ENCODE results near the gene TBX3.
"Not testable (repeated sequence)": the region's sequence is repeated elsewhere in the genome, so short reads cannot be mapped to it uniquely, and the experiment has no call there.

The TBX3 gene

GRCh38 chr12:114713466-114714215 is 29.7 kb upstream of the TBX3 start:
- no peak overlapping the region for H3K4me3 ChIP-seq (replicated peaks; ENCODE audit: low read depth, low read length)
- DNase-seq (ENCODE audit: low read depth), result no peak
- TF ChIP-seq CTCF (IDR thresholded peaks at IDR 0.05; ENCODE audit: low read length, missing control alignments), result no peak

- no peak overlapping the region for H3K4me3 ChIP-seq (replicated peaks; ENCODE audit: low read depth, low read length)
Measured at GRCh38 chr12:114711689-114712152, 27.7 kb upstream of the TBX3 start.

DNA sequence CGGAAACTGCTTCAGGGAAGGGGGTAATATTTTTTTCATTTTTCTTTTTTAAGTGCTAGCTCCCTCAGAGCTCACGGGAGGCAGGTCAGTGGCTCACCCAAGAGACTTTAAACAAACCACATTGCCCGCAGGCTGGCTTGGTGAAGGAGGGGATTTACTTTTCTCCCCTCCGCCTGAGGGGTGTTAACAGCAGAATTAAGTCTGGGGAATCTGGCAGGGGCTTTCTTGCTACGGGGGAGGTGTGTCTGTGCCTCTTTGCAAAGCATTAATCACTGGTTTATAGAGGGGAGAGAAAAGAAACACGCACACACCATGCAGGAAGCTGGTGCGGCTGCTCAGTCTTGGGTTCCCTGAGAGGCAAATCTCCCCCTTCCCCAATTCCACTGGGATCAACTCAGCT is 26.2 kb upstream of the TBX3 start:
- H3K4me3 ChIP-seq (replicated peaks; ENCODE audit: low read depth, low read length), result no peak overlapping the region
- TF ChIP-seq CTCF (IDR thresholded peaks at IDR 0.05; ENCODE audit: low read length, missing control alignments), result no peak
- no peak for DNase-seq (ENCODE audit: low read depth)

More at GRCh38 chr12:114711689-114712152, 27.7 kb upstream of the TBX3 start:
- no peak for DNase-seq (ENCODE audit: low read depth)
- TF ChIP-seq CTCF (IDR thresholded peaks at IDR 0.05; ENCODE audit: low read length, missing control alignments), result no peak

DNA sequence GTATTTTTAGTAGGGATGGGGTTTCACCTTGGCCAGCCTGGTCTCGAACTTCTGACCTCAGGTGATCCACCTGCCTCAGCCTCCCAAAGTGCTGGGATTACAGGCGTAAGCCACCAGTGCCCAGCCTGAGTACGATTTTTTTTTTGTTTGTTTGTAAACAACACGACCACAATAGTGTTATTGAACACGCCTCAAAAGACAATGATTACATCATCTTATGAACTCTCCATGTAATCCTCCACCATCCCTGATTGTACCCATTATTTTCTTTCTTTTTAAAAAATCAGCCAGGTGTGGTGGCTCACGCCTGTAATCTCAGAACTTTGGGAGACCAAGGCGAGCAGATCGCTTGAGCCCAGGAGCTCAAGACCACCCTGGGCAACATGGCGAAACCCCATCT is 25.1 kb upstream of the TBX3 start:
- no peak for DNase-seq (ENCODE audit: low read depth)
- TF ChIP-seq CTCF (IDR thresholded peaks at IDR 0.05; ENCODE audit: low read length, missing control alignments), result no peak
- H3K4me3 ChIP-seq (replicated peaks; ENCODE audit: low read depth, low read length), result no peak overlapping the region

- DNase-seq (ENCODE audit: low read depth); H3K4me3 ChIP-seq (replicated peaks; ENCODE audit: low read depth, low read length): not testable (repeated sequence)
Measured at GRCh38 chr12:114708598-114708997, 24.6 kb upstream of the TBX3 start.

- no peak for TF ChIP-seq CTCF (IDR thresholded peaks at IDR 0.05; ENCODE audit: low read length, missing control alignments)
- no peak for DNase-seq (ENCODE audit: low read depth)
- H3K4me3 ChIP-seq (replicated peaks; ENCODE audit: low read depth, low read length), result no peak overlapping the region
Measured at GRCh38 chr12:114704096-114704495, 20.1 kb upstream of the TBX3 start.

DNA sequence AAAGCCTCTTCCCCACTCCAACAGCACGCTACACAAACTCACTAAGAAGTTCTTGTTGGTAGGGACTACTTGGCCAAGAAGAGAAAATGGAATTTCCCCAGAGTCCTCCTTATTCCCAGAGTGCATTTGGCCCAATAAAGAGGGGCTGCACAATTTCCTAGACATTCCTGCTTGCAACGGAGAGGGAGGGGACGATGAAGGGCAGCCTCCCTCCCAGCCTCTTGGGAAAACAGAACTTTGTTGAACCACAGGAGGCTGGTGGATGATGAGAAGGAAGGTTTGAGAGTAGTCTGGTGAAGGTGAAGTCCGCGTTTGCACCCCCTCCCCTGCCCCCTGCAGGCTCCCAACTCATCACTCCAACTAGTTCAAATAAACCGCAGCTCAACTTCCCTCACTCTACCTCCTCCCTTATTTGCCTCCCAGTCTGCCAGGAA is 19.1 kb upstream of the TBX3 start:
- TF ChIP-seq CTCF (IDR thresholded peaks at IDR 0.05; ENCODE audit: low read length, missing control alignments), result no peak
- H3K4me3 ChIP-seq (replicated peaks; ENCODE audit: low read depth, low read length), result no peak overlapping the region
- DNase-seq (ENCODE audit: low read depth), result no peak

Data from fibroblast of pulmonary artery (primary cell).